Esophagus squamous epithelium (tissue), 5 donors: ENCODE results near the gene PDE10A. TPM values are rescaled to one million over a fixed set of nuclear protein-coding genes. Genes with fewer than 3 reads are reported as not detected.

Experiments
- DNase-seq: peaks from one replicate; lab custom pipeline; 2025; lab: John Stamatoyannopoulos, UW
- H3K27ac ChIP-seq, 4 donors: fragments of 200-600 bp; sonication (generic); one replicate each; pipeline ENCODE4 v1.5.1; 2016 to 2019; ENCODE audit warnings: mild to moderate bottlenecking in 1 of 4
- H3K27me3 ChIP-seq, 4 donors: fragments of 200-600 bp; sonication (generic); 1 replicate in 3 of 4; 2 replicates in 1 of 4; pipeline versions ENCODE4 v1.5.1 to v1.6.0; 2017 to 2021; ENCODE audit warnings: antibody characterized with exemption in 1 of 4
- H3K36me3 ChIP-seq, 3 donors: fragments of 200-600 bp; sonication (generic); one replicate each; pipeline ENCODE4 v1.5.1; 2016 to 2019
- H3K4me1 ChIP-seq, 3 donors: fragments of 200-600 bp; sonication (generic); one replicate each; pipeline ENCODE4 v1.5.1; 2017 to 2019
- H3K4me3 ChIP-seq, 4 donors: fragments of 200-600 bp; sonication (generic); 1 replicate in 3 of 4; 2 replicates in 1 of 4; pipeline ENCODE4 v1.5.1; 2016 to 2019; ENCODE audit warnings: mild to moderate bottlenecking in 2 of 4, moderate library complexity in 1 of 4
- H3K9me3 ChIP-seq, 3 donors: fragments of 200-600 bp; sonication (generic); one replicate each; pipeline ENCODE4 v1.5.1; 2016 to 2019
- CTCF ChIP-seq, 6 experiments: fragments of 450-650 bp in 4 of 6; fragments of 200-600 bp in 2 of 6; sonication (generic) in 2 of 6; IDR thresholded peaks; one replicate each; pipeline ENCODE4 v1.5.1; 2016 to 2019; ENCODE audit warnings: antibody characterized with exemption in 6 of 6, mild to moderate bottlenecking in 4 of 6, moderate library complexity in 4 of 6
- POLR2A ChIP-seq, 4 donors: fragments of 450-650 bp; IDR thresholded peaks; one replicate each; pipeline ENCODE4 v1.6.1; 2017; ENCODE audit warnings: antibody characterized with exemption in 4 of 4, mild to moderate bottlenecking in 4 of 4, moderate library complexity in 3 of 4
- WGBS, 2 donors: methylation state at CpG; one replicate each; pipeline ENCODE4 v1.1.5; 2018; 5-methylcytosine and 5-hydroxymethylcytosine counted together
- intact Hi-C: fragments of 100-400 bp; cut with DNase I; formaldehyde crosslinking; loops from one replicate; pipeline ENCODE4 v1.15.0; 2022
- total RNA-seq, 4 donors: library from RNA; depleted of rRNA; stranded (reverse); fragments of >200 nt; gene quantifications; one replicate each; pipeline ENCODE4 v1.1.0, GENCODE V29; 2016
- donor health status: DM: yes; HTN: yes; CAD: no.

The PDE10A gene
- total RNA-seq, 4 donors from 2014 or later = 0.27 to 3.1 (median 1.4) TPM

GRCh38 chr6:165678904-165679303 lies 15.9 kb upstream of the PDE10A start:
- 55 to 79% methylated on average over 4 of the region's 4 CpGs for WGBS, 2 donors
- Histone ChIP-seq H3K4me3 (no peak overlapping the region), H3K4me1 (no peaks in the 10 kb centered on the region), H3K9me3 (no peaks in the 10 kb centered on the region), H3K27ac (no peak overlapping the region), H3K36me3 (no peaks in the 10 kb centered on the region), H3K27me3 (peaks cover 0 to 19% (median 0%) of the 10 kb centered on the region in 4 donors)
- DNase-seq = no peak
- no peak for TF ChIP-seq POLR2A (IDR thresholded peaks at IDR 0.05)
- no peak for TF ChIP-seq CTCF (IDR thresholded peaks at IDR 0.05)
- intact Hi-C loops = no loop called here

GRCh38 chr6:165678429-165678828 lies 15.4 kb upstream of the PDE10A start:
- H3K4me1 ChIP-seq = no peaks in the 10 kb centered on the region
- 65 to 71% methylated on average over 10 of the region's 10 CpGs for WGBS, 2 donors
- no peak overlapping the region for H3K27ac ChIP-seq
- TF ChIP-seq POLR2A (IDR thresholded peaks at IDR 0.05) (no peak), CTCF (IDR thresholded peaks at IDR 0.05) (no peak)
- peaks cover 0 to 17% (median 0%) of the 10 kb centered on the region in 4 donors for H3K27me3 ChIP-seq
- no peaks in the 10 kb centered on the region for H3K9me3 ChIP-seq
- DNase-seq = no peak
- H3K4me3 ChIP-seq = no peak overlapping the region
- H3K36me3 ChIP-seq = no peaks in the 10 kb centered on the region
- intact Hi-C loops = no loop called here

GRCh38 chr6:165677091-165677490 lies 14.1 kb upstream of the PDE10A start:
- peaks cover 0 to 13% (median 0%) of the 10 kb centered on the region in 4 donors for H3K27me3 ChIP-seq
- no peak for DNase-seq
- intact Hi-C loops = no loop called here
- TF ChIP-seq CTCF (IDR thresholded peaks at IDR 0.05) (no peak), POLR2A (IDR thresholded peaks at IDR 0.05) (no peak)
- no peaks in the 10 kb centered on the region for H3K36me3 ChIP-seq
- no peak overlapping the region for H3K4me3 ChIP-seq
- no peaks in the 10 kb centered on the region for H3K9me3 ChIP-seq
- H3K4me1 ChIP-seq = no peaks in the 10 kb centered on the region
- 85 to 86% methylated on average over 4 to 6 of the region's 6 CpGs for WGBS, 2 donors
- no peak overlapping the region for H3K27ac ChIP-seq

GRCh38 chr6:165676435-165677068 lies 13.5 kb upstream of the PDE10A start:
- Histone ChIP-seq H3K36me3 (no peaks in the 10 kb centered on the region), H3K27ac (no peak overlapping the region), H3K9me3 (no peaks in the 10 kb centered on the region), H3K4me3 (no peak overlapping the region), H3K27me3 (peaks cover 0 to 15% (median 0%) of the 10 kb centered on the region in 4 donors), H3K4me1 (no peaks in the 10 kb centered on the region)
- DNase-seq = no peak
- WGBS, 2 donors = 74 to 79% methylated on average over 6 to 13 of the region's 18 CpGs
- TF ChIP-seq CTCF (IDR thresholded peaks at IDR 0.05) = no peak
- no peak for TF ChIP-seq POLR2A (IDR thresholded peaks at IDR 0.05)
- intact Hi-C loops = no loop called here

GRCh38 chr6:165675120-165675519 lies 12.1 kb upstream of the PDE10A start:
- intact Hi-C loops = no loop called here
- Histone ChIP-seq H3K36me3 (no peaks in the 10 kb centered on the region), H3K4me3 (no peak overlapping the region), H3K27ac (no peak overlapping the region), H3K27me3 (peaks cover 0 to 23% (median 0%) of the 10 kb centered on the region in 4 donors), H3K9me3 (no peaks in the 10 kb centered on the region), H3K4me1 (no peaks in the 10 kb centered on the region)
- no peak for DNase-seq
- WGBS, 2 donors = 40 to 74% methylated on average over 1 of the region's 1 CpG
- TF ChIP-seq CTCF (IDR thresholded peaks at IDR 0.05) (no peak), POLR2A (IDR thresholded peaks at IDR 0.05) (no peak)
